MM.1S (cell line): ENCODE results near the gene IL19.

ENCODE experiments used
- DNase-seq: peaks from one replicate; pipeline ENCODE4 v3.0.0-alpha.2; 2015
- H2AFZ ChIP-seq: fragments of 300-600 bp; sonication (generic); 2 replicates; pipeline ENCODE4 v1.6.0; 2016; ENCODE audit warnings: antibody characterized with exemption, low read length
- H3F3A ChIP-seq: fragments of 300-600 bp; sonication (generic); 2 replicates; pipeline ENCODE4 v1.6.1; 2016; ENCODE audit warnings: mild to moderate bottlenecking, antibody characterized with exemption, low read length, moderate library complexity, mixed read lengths; ENCODE audit not compliant: insufficient read depth
- H3K27ac ChIP-seq: fragments of 300-600 bp; sonication (generic); 2 replicates; pipeline ENCODE4 v1.5.1; 2016; ENCODE audit warnings: mild to moderate bottlenecking, low read length
- H3K27me3 ChIP-seq: fragments of 300-600 bp; sonication (generic); replicated peaks from 2 replicates; pipeline ENCODE4 v1.6.0; 2016; ENCODE audit warnings: low read length; ENCODE audit not compliant: insufficient read depth
- H3K36me3 ChIP-seq: fragments of 300-600 bp; sonication (generic); replicated peaks from 2 replicates; pipeline ENCODE4 v1.6.1; 2016; ENCODE audit warnings: mild to moderate bottlenecking, low read length, mixed read lengths; ENCODE audit not compliant: insufficient read depth
- H3K4me1 ChIP-seq: fragments of 300-600 bp; sonication (generic); 2 replicates; pipeline ENCODE4 v1.6.1; 2016; ENCODE audit warnings: low read length, mixed read lengths
- H3K4me2 ChIP-seq: fragments of 300-600 bp; sonication (generic); 2 replicates; pipeline ENCODE4 v1.6.0; 2016; ENCODE audit warnings: low read depth, low read length
- H3K4me3 ChIP-seq: fragments of 300-600 bp; sonication (generic); 2 replicates; pipeline ENCODE4 v1.5.1; 2016; ENCODE audit warnings: low read length, mixed read lengths
- H3K79me2 ChIP-seq: fragments of 300-600 bp; sonication (generic); 2 replicates; pipeline ENCODE4 v1.6.1; 2016; ENCODE audit warnings: mixed run types, low read length, mixed read lengths
- H3K9ac ChIP-seq: fragments of 300-600 bp; sonication (generic); 2 replicates; pipeline ENCODE4 v1.6.1; 2016; ENCODE audit warnings: low read length, mixed read lengths
- H3K9me2 ChIP-seq: fragments of 300-600 bp; sonication (generic); replicated peaks from 2 replicates; pipeline ENCODE4 v1.6.1; 2016; ENCODE audit warnings: mild to moderate bottlenecking, low read length, mixed read lengths; ENCODE audit not compliant: insufficient read depth
- H3K9me3 ChIP-seq: fragments of 300-600 bp; sonication (generic); replicated peaks from 2 replicates; pipeline ENCODE4 v1.6.1; 2016; ENCODE audit warnings: mild to moderate bottlenecking, low read length, mixed read lengths; ENCODE audit not compliant: insufficient read depth
- H4K20me1 ChIP-seq: fragments of 300-600 bp; sonication (generic); 2 replicates; pipeline ENCODE4 v1.6.1; 2016; ENCODE audit warnings: mild to moderate bottlenecking, low read length, moderate library complexity, mixed read lengths; ENCODE audit not compliant: insufficient read depth
- CTCF ChIP-seq: fragments of 300-600 bp; sonication (generic); IDR thresholded peaks from 2 replicates; pipeline ENCODE4 v1.5.1; 2016; ENCODE audit warnings: antibody characterized with exemption, low read length, mixed read lengths
- EZH2 ChIP-seq: fragments of 300-600 bp; sonication (generic); optimal IDR thresholded peaks from 2 replicates; pipeline ENCODE3; 2017; ENCODE audit warnings: low read depth, mild to moderate bottlenecking, antibody characterized with exemption, low read length, mixed read lengths
- EZH2phosphoT487 ChIP-seq: fragments of 300-600 bp; sonication (generic); IDR thresholded peaks from 2 replicates; pipeline ENCODE4 v1.6.1; 2018; ENCODE audit warnings: antibody characterized with exemption, low read length

IL19 gene

DNA sequence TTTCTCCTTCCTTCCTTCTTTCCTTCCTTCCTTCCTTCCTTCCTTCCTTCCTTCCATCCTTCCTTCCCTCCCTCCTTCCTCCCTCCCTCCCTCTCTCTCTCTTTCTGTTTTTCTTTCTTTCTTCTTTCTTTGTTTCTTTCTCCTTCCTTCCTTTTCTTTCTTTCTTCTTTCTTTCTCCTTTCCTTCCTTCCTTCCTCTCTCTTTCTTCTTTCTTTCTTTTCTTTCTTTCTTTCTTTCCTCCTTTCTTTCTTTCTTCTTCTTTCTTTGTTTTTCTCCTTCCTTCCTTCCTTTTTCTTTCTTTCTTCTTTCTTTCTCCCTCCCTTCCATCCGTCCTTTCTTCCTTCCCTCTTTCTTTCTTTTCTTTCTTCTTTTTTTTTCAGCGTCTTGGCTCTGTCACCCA is 18.1 kb upstream of the IL19 start:
- Histone ChIP-seq H2AFZ (no peak overlapping the region), H3K9ac (no peak overlapping the region), H3K4me1 (0 out of 2 replicates have a peak, but pooled peaks cover 2% of the 10 kb centered on the region), H3K27me3 (no peaks in the 10 kb centered on the region), H3K4me2 (no peak overlapping the region), H3K4me3 (no peak overlapping the region), H3K79me2 (no peaks in the 10 kb centered on the region), H3F3A (no peaks in the 10 kb centered on the region), H3K27ac (no peak overlapping the region), H4K20me1 (no peaks in the 10 kb centered on the region), H3K36me3 (no peaks in the 10 kb centered on the region), H3K9me3 (no peaks in the 10 kb centered on the region), H3K9me2 (no peaks in the 10 kb centered on the region)
- no peak for DNase-seq
- no peak for TF ChIP-seq CTCF
- TF ChIP-seq EZH2: no peak
- TF ChIP-seq EZH2phosphoT487: no peak

GRCh38 chr1:206753141-206753540 is 17.4 kb upstream of the IL19 start:
- H3K9ac ChIP-seq: no peak overlapping the region
- H3K4me3 ChIP-seq: no peak overlapping the region
- no peak for DNase-seq
- H3K4me1 ChIP-seq: peaks cover 8% of the 10 kb centered on the region; the same call in 1 of the 2 replicates
- H3K4me2 ChIP-seq: no peak overlapping the region
- no peak overlapping the region for H3K27ac ChIP-seq
- no peaks in the 10 kb centered on the region for H3K79me2 ChIP-seq
- H3K9me2 ChIP-seq: no peaks in the 10 kb centered on the region
- TF ChIP-seq CTCF (no peak), EZH2phosphoT487 (no peak), EZH2 (no peak)
- no peaks in the 10 kb centered on the region for H3F3A ChIP-seq
- no peaks in the 10 kb centered on the region for H3K36me3 ChIP-seq
- no peaks in the 10 kb centered on the region for H4K20me1 ChIP-seq
- H3K9me3 ChIP-seq: no peaks in the 10 kb centered on the region
- no peaks in the 10 kb centered on the region for H3K27me3 ChIP-seq
- H2AFZ ChIP-seq: no peak overlapping the region

- Histone ChIP-seq H3K9me3 (no peaks in the 10 kb centered on the region), H3K4me1 (peaks cover 10% of the 10 kb centered on the region; the same call in 1 of the 2 replicates), H3K79me2 (no peaks in the 10 kb centered on the region), H3K4me2 (no peak overlapping the region), H2AFZ (no peak overlapping the region), H4K20me1 (no peaks in the 10 kb centered on the region), H3K9ac (no peak overlapping the region), H3K36me3 (no peaks in the 10 kb centered on the region), H3K9me2 (no peaks in the 10 kb centered on the region), H3F3A (no peaks in the 10 kb centered on the region), H3K27me3 (no peaks in the 10 kb centered on the region), H3K4me3 (no peak overlapping the region), H3K27ac (no peak overlapping the region)
- no peak for TF ChIP-seq EZH2
- TF ChIP-seq EZH2phosphoT487: no peak
- TF ChIP-seq CTCF: no peak
- no peak for DNase-seq
These were observed 16.6 kb upstream of the IL19 start for GRCh38 chr1:206754011-206754410.
